ENCODE measurements around the gene TAGLN2. TPM values are rescaled to one million over a fixed set of nuclear protein-coding genes. Genes with fewer than 3 reads are reported as not detected.
"Not testable (repeated sequence)": the region's sequence is repeated elsewhere in the genome, so short reads cannot be mapped to it uniquely, and the experiment has no call there.

Gene TAGLN2
- polyA plus RNA-seq, 2 donors = 309 to 366 TPM

DNA sequence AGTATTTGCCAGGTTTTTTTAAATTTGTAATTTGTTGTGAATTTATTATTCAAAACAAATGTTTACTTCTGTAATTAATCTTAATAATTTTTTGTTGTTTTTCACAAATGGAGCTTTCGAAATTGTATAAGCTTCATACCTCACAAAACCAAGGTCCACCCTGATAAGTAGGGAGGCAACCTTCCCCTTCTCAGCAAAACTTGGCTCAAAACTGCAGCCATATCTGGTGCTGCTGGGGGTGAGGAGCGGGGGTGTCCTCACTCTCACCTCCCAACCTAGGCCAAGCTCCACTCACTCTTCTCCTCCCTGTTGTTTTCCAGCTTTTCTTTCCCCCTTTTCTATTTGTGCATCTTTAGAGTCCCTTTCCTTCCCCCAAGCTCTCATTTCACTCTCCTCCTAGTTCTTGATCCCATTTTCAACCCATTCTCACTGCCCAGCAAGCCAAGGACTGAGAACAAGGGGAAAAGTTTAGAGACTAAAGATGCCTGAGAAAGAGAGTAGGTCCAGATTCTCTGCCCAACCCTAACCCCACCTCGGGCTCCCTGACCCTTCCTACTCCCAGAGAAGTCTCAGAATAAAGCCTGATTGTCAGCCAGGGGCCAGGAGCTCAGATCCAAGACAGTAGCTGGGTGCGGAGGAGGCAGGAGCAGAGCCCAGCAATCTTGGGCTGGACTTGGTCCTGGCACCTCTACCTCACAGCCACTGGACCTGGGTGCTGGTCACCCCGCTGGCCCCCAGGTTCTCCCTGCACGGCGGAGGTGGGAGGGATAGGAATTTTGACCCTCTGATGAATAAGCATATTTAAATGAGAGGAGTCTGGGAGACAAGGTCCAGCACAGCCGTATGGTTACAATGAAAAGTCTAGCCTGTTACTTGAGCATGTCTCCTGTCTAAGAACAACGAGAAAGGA lies 17.0 kb downstream of the TAGLN2 start:
- Histone ChIP-seq H3K27me3 (ENCODE audit: control insufficient read depth in 1 of 2, insufficient read depth in 2 of 2, low read length in 2 of 2) (no peaks in the 10 kb centered on the region), H3K36me3 (ENCODE audit: control insufficient read depth in 2 of 2, insufficient read depth in 2 of 2, low read length in 1 of 2) (no peaks in the 10 kb centered on the region), H3K4me1 (ENCODE audit: control insufficient read depth in 2 of 2, insufficient read depth in 2 of 2, low read length in 1 of 2) (peaks cover 0 to 10% of the 10 kb centered on the region in 2 donors), H3K9me3 (ENCODE audit: control insufficient read depth in 2 of 2, insufficient read depth in 1 of 2, low read depth in 1 of 2, low read length in 1 of 2) (no peaks in the 10 kb centered on the region), H3K4me3 (ENCODE audit: low read depth in 1 of 2, low read length in 2 of 2) (no peak overlapping the region), H3K27ac (ENCODE audit: low read depth in 2 of 2, low read length in 1 of 2) (no peak overlapping the region)
- 76 to 91% methylated on average over 9 of the region's 9 CpGs for WGBS, 2 donors

DNA sequence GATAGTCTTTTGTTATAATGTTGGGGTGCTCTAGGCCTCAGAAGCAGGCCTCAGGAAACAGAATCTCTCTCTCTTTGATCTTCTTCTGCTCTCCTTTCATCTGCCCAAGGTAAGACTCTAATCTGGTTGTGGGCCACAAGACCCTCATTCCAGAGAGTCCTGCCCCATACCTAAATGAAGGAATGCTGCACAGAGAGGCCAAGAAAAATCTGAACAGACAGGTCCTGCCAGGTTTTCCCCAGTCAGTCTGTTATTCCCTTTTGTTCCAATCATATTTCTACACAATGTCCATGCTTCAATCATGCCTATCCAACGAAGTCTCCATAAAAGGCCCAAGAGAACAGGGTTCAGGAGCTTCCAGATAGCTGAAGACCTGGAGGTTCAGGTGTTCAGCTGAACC lies 18.3 kb downstream of the TAGLN2 start:
- Histone ChIP-seq H3K36me3 (ENCODE audit: control insufficient read depth in 2 of 2, insufficient read depth in 2 of 2, low read length in 1 of 2) (peaks cover 0 to 3% of the 10 kb centered on the region in 2 donors), H3K27me3 (ENCODE audit: control insufficient read depth in 1 of 2, insufficient read depth in 2 of 2, low read length in 2 of 2) (no peaks in the 10 kb centered on the region), H3K9me3 (ENCODE audit: control insufficient read depth in 2 of 2, insufficient read depth in 1 of 2, low read depth in 1 of 2, low read length in 1 of 2) (no peaks in the 10 kb centered on the region), H3K4me3 (ENCODE audit: low read depth in 1 of 2, low read length in 2 of 2) (no peak overlapping the region), H3K4me1 (ENCODE audit: control insufficient read depth in 2 of 2, insufficient read depth in 2 of 2, low read length in 1 of 2) (peaks cover 0 to 10% of the 10 kb centered on the region in 2 donors), H3K27ac (ENCODE audit: low read depth in 2 of 2, low read length in 1 of 2) (no peak overlapping the region)
- 37 to 65% methylated on average over 1 of the region's 1 CpG for WGBS, 2 donors

DNA sequence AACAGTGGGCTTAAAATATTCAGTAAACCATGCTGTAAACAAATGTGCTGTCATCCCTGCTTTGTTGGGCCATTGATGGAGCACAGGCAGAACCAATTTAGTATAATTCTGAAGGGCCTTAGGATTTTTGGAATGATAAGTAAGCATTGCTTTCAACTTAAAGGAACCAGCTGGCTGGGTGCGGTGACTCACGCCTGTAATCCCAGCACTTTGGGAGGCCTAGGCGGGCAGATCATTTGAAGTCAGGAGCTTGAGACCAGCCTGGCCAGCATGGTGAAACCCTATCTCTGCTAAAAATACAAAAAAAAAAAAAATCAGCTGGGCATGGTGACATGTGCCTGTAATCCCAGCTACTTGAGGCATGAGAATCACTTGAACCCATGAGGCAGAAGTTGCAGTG lies 21.3 kb downstream of the TAGLN2 start:
- not testable (repeated sequence) for H3K9me3 ChIP-seq (ENCODE audit: control insufficient read depth in 2 of 2, insufficient read depth in 1 of 2, low read depth in 1 of 2, low read length in 1 of 2); H3K36me3 ChIP-seq (ENCODE audit: control insufficient read depth in 2 of 2, insufficient read depth in 2 of 2, low read length in 1 of 2); H3K4me1 ChIP-seq (ENCODE audit: control insufficient read depth in 2 of 2, insufficient read depth in 2 of 2, low read length in 1 of 2); H3K27ac ChIP-seq (ENCODE audit: low read depth in 2 of 2, low read length in 1 of 2); H3K27me3 ChIP-seq (ENCODE audit: control insufficient read depth in 1 of 2, insufficient read depth in 2 of 2, low read length in 2 of 2); H3K4me3 ChIP-seq (ENCODE audit: low read depth in 1 of 2, low read length in 2 of 2)
- 72 to 76% methylated on average over 3 of the region's 3 CpGs for WGBS, 2 donors

- no peaks in the 10 kb centered on the region for H3K9me3 ChIP-seq (ENCODE audit: control insufficient read depth in 2 of 2, insufficient read depth in 1 of 2, low read depth in 1 of 2, low read length in 1 of 2)
- no peaks in the 10 kb centered on the region for H3K27me3 ChIP-seq (ENCODE audit: control insufficient read depth in 1 of 2, insufficient read depth in 2 of 2, low read length in 2 of 2)
- no peak overlapping the region for H3K27ac ChIP-seq (ENCODE audit: low read depth in 2 of 2, low read length in 1 of 2)
- WGBS, 2 donors = 94 to 97% methylated on average over 3 of the region's 3 CpGs
- no peak overlapping the region for H3K4me3 ChIP-seq (ENCODE audit: low read depth in 1 of 2, low read length in 2 of 2)
- H3K36me3 ChIP-seq (ENCODE audit: control insufficient read depth in 2 of 2, insufficient read depth in 2 of 2, low read length in 1 of 2) = peaks cover 0 to 3% of the 10 kb centered on the region in 2 donors
- peaks cover 0 to 9% of the 10 kb centered on the region in 2 donors for H3K4me1 ChIP-seq (ENCODE audit: control insufficient read depth in 2 of 2, insufficient read depth in 2 of 2, low read length in 1 of 2)
Observed at GRCh38 chr1:159902541-159902940, 22.8 kb downstream of the TAGLN2 start.

DNA sequence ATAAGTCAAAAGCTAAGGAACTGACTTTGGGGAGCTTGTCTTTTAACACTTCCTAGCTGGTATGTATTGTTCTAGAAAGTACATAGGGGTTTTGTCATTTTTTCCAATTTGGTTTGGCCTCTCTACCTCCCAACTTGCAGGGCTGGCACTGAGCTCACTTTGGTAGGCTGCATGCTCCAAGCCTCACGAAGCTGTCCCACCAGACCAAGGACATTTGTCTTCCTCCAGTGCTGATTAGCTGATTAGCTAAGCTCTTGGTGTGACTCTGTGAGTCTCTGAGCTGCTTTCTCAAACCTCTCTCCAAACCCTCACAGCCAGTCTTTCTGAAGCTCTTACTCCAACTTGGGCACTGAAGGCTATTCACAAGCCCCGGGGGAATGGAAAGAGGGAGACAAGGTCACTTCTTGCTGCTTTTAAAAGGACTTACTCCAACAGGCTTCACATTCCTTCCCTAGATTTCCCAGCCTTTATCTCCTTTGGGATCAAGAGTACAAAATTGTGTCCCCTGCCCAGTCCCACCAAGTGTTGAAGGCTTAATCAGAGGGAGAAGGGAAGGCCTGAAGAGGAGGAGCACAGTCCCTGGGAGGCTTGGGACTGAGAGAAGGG lies 24.4 kb downstream of the TAGLN2 start:
- Histone ChIP-seq H3K27me3 (ENCODE audit: control insufficient read depth in 1 of 2, insufficient read depth in 2 of 2, low read length in 2 of 2) (no peaks in the 10 kb centered on the region), H3K9me3 (ENCODE audit: control insufficient read depth in 2 of 2, insufficient read depth in 1 of 2, low read depth in 1 of 2, low read length in 1 of 2) (no peaks in the 10 kb centered on the region), H3K4me3 (ENCODE audit: low read depth in 1 of 2, low read length in 2 of 2) (no peak overlapping the region), H3K27ac (ENCODE audit: low read depth in 2 of 2, low read length in 1 of 2) (peak overlapping the region; percentile 61 to 94), H3K4me1 (ENCODE audit: control insufficient read depth in 2 of 2, insufficient read depth in 2 of 2, low read length in 1 of 2) (peaks cover 3 to 6% of the 10 kb centered on the region in 2 donors), H3K36me3 (ENCODE audit: control insufficient read depth in 2 of 2, insufficient read depth in 2 of 2, low read length in 1 of 2) (peaks cover 0 to 3% of the 10 kb centered on the region in 2 donors)
- 41 to 59% methylated on average over 2 of the region's 2 CpGs for WGBS, 2 donors

- H3K4me1 ChIP-seq (ENCODE audit: control insufficient read depth in 2 of 2, insufficient read depth in 2 of 2, low read length in 1 of 2) = peaks cover 3 to 6% of the 10 kb centered on the region in 2 donors
Observed at GRCh38 chr1:159900086-159900680, 25.1 kb downstream of the TAGLN2 start, which contains the start of gene CFAP45. CFAP45 (minus strand) TSS chr1:159900165; CDS start chr1:159900098, 67 bp downstream.

DNA sequence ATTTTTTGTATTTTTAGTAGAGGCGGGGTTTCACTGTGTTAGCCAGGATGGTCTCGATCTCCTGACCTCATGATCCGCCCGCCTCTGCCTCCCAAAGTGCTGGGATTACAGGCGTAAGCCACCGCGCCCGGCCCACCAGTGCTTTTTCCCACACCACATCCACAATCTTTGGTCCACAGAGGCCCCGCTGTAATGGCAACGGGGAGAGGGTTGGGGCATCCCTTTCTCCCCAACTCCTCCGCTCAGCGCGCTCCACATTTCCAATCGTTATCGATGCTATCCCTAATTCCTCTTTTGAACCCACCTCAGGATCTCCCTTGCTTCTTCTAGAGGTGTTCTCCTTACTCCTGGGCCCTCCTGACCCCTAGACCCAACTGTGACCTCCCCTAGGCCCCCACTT lies 25.7 kb downstream of the TAGLN2 start:
- not testable (repeated sequence) for H3K9me3 ChIP-seq (ENCODE audit: control insufficient read depth in 2 of 2, insufficient read depth in 1 of 2, low read depth in 1 of 2, low read length in 1 of 2); H3K4me3 ChIP-seq (ENCODE audit: low read depth in 1 of 2, low read length in 2 of 2); H3K36me3 ChIP-seq (ENCODE audit: control insufficient read depth in 2 of 2, insufficient read depth in 2 of 2, low read length in 1 of 2); H3K4me1 ChIP-seq (ENCODE audit: control insufficient read depth in 2 of 2, insufficient read depth in 2 of 2, low read length in 1 of 2); H3K27me3 ChIP-seq (ENCODE audit: control insufficient read depth in 1 of 2, insufficient read depth in 2 of 2, low read length in 2 of 2)
- 88 to 89% methylated on average over 11 to 12 of the region's 15 CpGs for WGBS, 2 donors
- peak overlapping the region; percentile 93 to 94 for H3K27ac ChIP-seq (ENCODE audit: low read depth in 2 of 2, low read length in 1 of 2)

More at GRCh38 chr1:159900086-159900680, 25.1 kb downstream of the TAGLN2 start, which contains the start of gene CFAP45:
- no peaks in the 10 kb centered on the region for H3K27me3 ChIP-seq (ENCODE audit: control insufficient read depth in 1 of 2, insufficient read depth in 2 of 2, low read length in 2 of 2)
- WGBS, 2 donors = 13 to 16% methylated on average over 30 of the region's 30 CpGs
- H3K27ac ChIP-seq (ENCODE audit: low read depth in 2 of 2, low read length in 1 of 2) = peak within 1 kb of the TSS; percentile 93 to 94
- no peaks in the 10 kb centered on the region for H3K9me3 ChIP-seq (ENCODE audit: control insufficient read depth in 2 of 2, insufficient read depth in 1 of 2, low read depth in 1 of 2, low read length in 1 of 2)
- peaks cover 0 to 3% of the 10 kb centered on the region in 2 donors for H3K36me3 ChIP-seq (ENCODE audit: control insufficient read depth in 2 of 2, insufficient read depth in 2 of 2, low read length in 1 of 2)
- H3K4me3 ChIP-seq (ENCODE audit: low read depth in 1 of 2, low read length in 2 of 2) = peak within 1 kb of the TSS in 1 of 2 donors; percentile 13

GRCh38 chr1:159898527-159898926 lies 26.8 kb downstream of the TAGLN2 start:
- 94 to 96% methylated on average over 3 of the region's 3 CpGs for WGBS, 2 donors
- Histone ChIP-seq H3K27me3 (ENCODE audit: control insufficient read depth in 1 of 2, insufficient read depth in 2 of 2, low read length in 2 of 2) (no peaks in the 10 kb centered on the region), H3K9me3 (ENCODE audit: control insufficient read depth in 2 of 2, insufficient read depth in 1 of 2, low read depth in 1 of 2, low read length in 1 of 2) (no peaks in the 10 kb centered on the region), H3K4me3 (ENCODE audit: low read depth in 1 of 2, low read length in 2 of 2) (no peak overlapping the region), H3K4me1 (ENCODE audit: control insufficient read depth in 2 of 2, insufficient read depth in 2 of 2, low read length in 1 of 2) (peaks cover 3 to 6% of the 10 kb centered on the region in 2 donors), H3K27ac (ENCODE audit: low read depth in 2 of 2, low read length in 1 of 2) (no peak overlapping the region), H3K36me3 (ENCODE audit: control insufficient read depth in 2 of 2, insufficient read depth in 2 of 2, low read length in 1 of 2) (peaks cover 0 to 3% of the 10 kb centered on the region in 2 donors)

DNA sequence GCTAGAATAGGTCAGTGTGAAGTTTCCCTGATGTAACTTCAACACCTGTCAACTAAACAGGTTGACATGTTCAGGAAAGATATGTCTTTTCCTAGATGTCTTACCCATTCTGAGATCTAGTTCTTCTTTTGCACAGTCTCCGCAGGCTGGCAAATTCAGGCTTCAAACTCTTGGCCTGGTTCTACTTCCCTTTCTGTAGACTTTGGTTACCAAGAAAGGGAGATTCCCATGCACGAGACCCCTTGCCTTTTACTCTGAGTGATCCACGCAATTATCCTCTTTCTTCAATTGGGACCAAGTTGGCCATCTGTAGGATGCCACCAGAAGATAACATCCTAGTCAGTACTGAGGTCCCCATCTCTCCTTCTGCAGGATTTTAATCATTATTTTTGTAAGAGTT lies 27.3 kb downstream of the TAGLN2 start:
- H3K4me1 ChIP-seq (ENCODE audit: control insufficient read depth in 2 of 2, insufficient read depth in 2 of 2, low read length in 1 of 2) = peaks cover 3 to 6% of the 10 kb centered on the region in 2 donors

More for the DNA sequence above, 27.3 kb downstream of the TAGLN2 start:
- no peak overlapping the region for H3K4me3 ChIP-seq (ENCODE audit: low read depth in 1 of 2, low read length in 2 of 2)
- H3K27ac ChIP-seq (ENCODE audit: low read depth in 2 of 2, low read length in 1 of 2) = no peak overlapping the region
- 85 to 87% methylated on average over 3 of the region's 3 CpGs for WGBS, 2 donors
- no peaks in the 10 kb centered on the region for H3K9me3 ChIP-seq (ENCODE audit: control insufficient read depth in 2 of 2, insufficient read depth in 1 of 2, low read depth in 1 of 2, low read length in 1 of 2)
- no peaks in the 10 kb centered on the region for H3K27me3 ChIP-seq (ENCODE audit: control insufficient read depth in 1 of 2, insufficient read depth in 2 of 2, low read length in 2 of 2)
- peaks cover 0 to 3% of the 10 kb centered on the region in 2 donors for H3K36me3 ChIP-seq (ENCODE audit: control insufficient read depth in 2 of 2, insufficient read depth in 2 of 2, low read length in 1 of 2)
